Retina (tissue), 1 donor: ENCODE data around the gene NPAS3.

ENCODE experiments used
- DNase-seq: peaks from one replicate; pipeline ENCODE4 v3.0.0-alpha.2; 2016

NPAS3 gene

DNA sequence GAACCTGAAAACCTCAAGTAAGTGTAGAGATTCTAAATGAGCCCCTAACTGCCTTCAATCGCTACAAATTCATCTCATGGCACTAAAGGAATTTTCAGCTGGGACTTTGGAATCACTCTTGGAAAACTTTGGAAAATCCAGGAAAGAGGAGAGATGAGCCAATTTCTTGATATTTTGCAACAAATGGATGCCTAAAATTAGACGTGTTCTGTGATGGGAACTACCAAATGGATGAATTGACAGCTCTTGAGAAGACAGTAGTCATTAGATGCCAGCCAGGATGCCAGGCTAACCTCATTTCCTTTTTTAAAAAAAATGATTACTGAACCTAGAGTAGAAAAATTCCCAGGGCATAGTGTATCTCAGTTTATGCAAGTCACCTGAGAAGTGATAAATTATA lies 78.3 kb downstream of the NPAS3 start:
- no peak for DNase-seq

DNA sequence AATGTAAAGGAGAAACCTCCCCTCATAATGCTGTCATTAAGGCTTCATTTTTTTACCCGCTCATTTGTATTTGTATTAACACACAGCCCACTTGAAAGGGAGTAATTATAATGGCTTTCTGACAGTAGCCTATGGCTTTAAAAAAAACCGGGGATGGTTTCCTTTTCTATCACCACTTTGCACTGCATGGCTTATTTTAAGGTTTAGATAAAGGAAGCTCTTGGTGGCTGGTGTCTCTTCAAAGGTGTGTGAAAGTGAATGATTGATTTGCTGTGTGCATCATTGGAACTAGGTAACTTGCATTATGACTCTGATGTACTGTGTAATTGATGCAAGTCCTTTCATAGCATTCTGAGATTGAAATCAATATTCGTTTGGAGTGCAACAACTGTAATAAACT lies 80.7 kb downstream of the NPAS3 start:
- no peak for DNase-seq

DNA sequence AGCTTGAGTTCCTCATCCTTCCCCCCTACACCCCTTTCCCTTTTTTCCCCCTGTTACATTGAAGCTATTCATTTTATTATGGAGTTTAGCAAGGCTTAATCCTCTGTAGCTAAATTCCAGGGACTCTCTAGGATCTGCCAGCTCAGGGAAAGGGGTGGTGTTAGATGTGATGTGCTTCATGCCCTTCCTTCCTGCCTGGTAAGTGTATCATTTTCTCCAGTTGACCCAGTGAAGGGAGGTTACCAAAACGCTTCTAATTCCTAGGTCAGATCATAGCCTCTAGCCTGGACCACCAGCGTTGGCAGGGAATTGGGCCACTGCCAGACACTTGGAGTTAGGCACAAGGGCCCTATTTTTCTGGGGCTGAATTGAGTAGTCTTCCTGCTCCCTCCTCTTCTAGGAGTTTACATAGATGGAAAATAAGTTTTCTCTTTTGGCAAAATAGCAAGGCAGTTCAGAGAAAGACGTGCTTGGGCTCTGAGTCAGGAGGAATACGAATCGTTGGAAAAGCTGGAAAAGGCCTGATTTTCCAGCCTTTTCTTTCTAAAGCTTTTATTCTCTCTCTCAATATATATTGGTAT lies 88.3 kb downstream of the NPAS3 start:
- DNase-seq: no peak

DNA sequence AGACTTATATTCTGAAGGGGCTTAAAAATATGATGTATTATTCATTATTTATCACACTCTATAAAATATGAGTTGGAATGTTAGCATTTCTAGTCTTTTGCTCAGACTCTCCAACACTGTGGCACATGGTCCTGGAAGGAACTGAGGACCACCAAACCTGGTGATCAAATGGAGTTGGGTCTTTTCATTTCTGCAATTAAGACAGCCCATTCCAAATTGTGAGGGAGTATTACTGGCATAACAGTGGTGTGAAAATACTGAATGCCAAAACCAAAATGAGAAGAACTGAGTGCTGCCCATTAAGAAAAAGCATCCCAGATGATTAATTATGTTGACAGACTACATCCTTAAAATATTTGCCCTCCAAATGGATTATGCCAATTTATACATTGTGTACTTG lies 90.8 kb downstream of the NPAS3 start:
- DNase-seq: no peak

DNA sequence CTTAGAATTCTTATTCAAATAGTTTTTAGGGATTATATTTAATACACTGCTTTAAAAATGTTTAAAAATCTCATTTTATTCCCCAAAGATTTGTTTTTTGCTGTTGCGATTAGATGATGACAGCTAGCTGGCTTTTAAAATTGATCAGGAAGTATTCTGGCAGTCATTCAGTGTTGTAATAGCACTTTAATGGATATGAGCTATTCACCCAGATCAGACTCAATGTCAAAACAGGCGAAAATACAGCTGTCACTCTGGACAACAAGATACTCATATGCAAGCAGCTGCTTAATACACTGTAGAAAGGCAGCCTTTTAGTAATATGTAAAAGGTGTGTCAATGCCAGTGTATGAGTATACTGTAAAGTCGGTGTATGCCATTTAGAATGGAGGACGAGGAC lies 91.7 kb downstream of the NPAS3 start:
- no peak for DNase-seq

DNA sequence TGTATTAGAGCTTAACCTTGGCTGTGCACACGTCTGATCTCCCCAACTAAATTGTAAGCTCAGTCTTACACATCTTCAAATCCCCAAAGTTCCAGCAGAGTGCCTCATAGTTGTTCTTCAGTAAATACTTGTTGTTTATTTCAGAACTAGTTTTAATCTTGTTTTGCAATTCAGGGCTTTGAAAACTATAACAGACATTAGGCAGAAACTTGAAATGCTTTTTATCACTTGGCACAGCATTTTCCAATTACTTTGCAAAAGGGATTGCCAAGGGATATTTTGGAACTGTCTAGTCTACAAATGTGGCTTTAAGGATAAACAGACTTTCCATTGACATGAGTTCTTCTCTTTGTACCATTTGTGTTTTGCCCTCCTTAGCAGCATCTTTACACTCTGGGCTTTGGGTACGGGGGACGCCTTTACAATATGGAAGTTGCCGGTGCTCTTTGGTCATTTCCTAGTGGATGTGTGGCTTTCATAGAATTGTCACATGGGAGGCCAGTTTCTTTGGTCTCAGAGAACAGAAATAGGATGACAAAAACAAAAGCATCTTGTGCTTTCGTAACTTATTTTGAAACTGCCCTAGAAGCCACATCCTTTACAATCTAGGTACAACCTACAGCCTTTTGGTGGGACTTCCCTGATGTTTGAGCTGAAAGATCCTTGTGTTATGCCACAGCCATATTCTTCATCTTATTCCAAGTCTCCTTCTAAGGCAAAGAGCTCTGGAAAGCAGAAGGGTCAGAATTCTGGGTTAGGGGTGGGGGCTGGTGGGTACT lies 96.9 kb downstream of the NPAS3 start:
- no peak for DNase-seq

DNA sequence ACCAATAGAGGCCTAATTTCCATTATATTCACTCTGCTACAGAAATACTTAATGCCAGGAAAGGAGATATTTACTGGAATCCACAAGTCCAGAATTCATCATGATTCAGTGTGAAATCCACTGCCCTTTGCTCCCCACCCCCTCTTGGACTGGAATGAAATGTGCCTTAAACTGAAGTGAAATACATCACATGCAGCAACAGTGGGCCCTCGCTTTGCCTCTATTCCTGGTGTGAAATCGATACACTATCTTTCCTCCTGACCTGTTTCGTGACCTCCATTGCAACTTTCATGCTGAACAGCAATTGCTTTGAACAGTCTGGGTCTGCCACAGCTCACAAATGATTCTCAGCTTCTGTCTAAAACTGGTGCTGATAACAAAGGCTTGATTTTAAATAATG lies 100.6 kb downstream of the NPAS3 start:
- peak; percentile 47 for DNase-seq

DNA sequence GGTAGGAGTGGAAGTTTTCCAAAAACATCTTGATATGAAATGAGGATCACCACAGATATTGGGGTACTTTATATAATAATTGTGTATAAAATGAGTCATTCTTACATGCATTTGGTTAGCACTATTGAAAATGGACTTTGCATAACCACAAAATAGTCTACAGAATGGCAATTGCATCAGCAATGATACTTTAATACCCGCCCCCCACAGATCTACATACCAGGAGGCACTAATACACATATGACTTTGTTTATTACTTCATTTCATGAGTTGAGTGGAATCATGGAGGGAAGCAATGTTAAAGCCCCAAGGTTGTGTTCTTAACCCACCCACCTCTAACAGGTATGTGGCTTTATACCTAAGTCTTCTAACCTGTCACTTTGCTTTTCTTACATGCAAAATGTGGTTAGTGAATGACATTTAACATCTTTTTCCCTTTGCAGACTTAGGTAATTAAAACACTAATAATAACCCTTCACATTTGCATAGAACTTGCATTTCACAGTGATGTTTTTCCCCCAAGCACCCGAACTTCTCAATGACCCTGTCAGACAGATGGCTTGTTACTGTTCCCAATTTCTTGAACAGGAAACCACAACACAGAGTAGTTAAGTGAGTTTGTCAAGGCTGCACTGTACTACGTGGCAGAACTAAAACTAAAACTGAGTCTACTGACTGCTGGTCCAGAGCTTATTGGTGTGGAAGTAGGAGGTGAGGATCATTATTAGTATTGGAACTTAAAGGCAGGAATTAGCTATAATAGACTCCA lies 101.9 kb downstream of the NPAS3 start:
- DNase-seq: no peak

DNA sequence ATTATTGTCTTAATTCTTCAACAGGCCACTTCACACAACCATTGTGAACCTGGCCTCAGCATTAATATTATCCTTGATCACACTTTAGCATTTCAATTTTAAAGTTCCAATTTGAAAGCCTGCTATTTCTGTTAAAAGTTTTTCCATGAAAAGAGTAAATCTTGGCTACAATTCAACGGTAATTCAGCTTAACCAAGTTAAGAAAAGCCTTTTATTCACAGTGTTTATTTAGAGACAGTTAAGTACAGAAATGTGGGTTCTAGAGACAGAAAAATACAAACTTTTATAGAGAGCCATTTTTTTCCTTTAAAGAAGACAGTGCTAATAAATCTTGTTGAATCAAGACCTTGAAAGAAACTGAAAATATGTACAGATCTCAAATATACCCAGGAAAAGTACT lies 103.9 kb downstream of the NPAS3 start:
- DNase-seq: no peak

DNA sequence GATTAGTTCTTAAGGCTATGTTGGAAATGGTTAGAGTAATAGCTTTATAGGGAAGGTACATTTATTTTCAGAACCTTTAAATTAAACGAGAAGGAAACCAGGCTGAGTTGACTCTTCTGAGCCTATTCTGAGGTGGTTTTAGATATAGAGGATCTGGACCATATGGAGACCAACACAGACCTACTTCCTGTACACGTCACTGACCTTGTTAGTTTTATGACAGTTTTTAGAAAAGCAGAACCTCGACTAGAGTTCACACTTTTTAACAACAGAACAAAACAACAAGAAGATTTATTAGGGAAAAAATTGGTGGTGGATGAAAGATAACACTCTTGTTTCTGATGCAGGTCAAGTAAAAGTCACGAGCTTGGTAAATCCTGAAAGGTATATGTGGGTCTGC lies 107.1 kb downstream of the NPAS3 start:
- DNase-seq: no peak

DNA sequence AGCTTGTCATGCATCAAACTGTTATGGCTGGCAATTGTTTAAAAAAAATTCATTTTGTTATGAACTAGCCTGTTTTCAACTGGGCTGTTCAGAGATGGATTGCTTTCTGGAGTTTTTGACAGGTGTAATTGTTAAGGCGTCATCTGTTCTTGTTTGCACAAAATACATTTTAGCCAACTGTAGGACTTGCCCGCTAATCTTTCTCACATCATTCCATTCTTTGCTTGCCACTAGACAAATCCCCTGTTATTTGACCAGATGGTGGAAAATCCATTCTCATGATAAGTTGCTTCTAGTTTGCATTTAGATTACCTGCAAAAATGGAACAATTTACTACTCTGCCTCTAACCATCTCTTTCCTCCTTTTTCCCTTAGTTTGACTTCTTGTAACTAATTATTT lies 114.3 kb downstream of the NPAS3 start:
- DNase-seq: no peak

DNA sequence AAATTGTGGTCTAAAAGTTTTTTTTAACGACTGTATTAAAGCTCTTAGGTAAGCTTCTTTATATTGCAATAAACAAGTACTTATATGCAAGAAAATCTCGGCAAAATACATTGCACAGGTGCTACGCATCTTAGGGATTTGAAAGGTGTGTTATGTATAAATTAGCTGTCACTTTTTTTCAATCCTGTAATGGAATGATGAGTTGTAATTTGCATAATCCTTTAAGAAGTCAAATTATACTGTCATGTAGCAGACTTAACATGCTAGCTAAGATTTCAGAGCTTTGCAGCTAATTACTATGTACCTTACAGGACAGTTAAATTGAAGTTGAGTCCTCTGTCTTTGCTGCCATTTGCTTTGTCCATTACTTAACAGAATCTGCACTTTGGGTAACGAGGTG lies 117.5 kb downstream of the NPAS3 start:
- no peak for DNase-seq

DNA sequence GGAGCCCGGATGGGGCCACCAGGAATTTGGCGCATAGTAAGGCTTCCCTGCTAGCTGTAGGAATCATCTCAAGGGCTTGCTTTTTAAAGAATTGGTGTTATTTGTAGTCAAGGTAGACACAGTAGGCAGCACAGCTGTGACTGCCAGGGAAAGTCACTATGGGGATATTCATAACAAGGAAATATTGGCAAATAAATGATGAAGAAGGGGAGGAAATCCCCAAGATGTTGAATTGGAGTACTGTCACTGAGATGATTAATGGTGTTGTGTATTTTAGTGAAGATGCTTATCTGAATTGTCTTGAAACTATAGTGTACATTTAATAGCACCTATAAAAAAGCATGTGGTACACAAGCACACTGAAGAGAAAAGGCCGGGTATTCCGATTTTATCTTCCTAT lies 118.9 kb downstream of the NPAS3 start:
- DNase-seq: no peak

DNA sequence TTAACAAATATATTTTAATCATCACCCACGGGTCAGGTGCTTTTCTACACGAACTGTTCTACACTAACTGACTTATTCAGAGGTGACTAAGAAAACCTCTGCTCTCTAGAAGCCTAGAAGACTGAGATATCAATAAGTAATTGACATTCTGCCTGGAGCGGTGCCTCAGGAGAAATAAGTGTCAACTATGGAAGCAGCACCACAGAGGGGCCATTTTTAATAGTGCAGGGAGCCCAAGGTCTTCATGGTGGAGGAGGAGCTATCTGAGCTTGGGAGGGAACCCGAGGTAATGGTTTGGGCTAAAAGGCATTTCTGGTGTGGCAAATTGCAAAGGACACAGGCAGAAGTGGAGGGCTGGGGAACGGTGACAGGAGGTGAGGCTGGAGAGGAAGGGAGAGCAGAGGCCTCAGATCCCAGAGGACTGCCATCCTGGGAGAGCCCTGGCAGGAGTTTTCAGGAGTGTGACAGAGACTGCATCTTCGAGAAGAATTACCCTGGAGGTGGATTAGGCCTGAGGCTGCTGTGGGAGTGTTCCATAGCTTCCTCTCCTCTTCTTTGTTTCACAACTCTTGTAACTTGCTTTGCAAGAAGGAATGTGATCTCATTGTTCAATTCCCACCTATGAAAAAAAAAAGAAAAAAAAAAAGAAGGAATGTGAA lies 123.1 kb downstream of the NPAS3 start:
- DNase-seq: no peak

DNA sequence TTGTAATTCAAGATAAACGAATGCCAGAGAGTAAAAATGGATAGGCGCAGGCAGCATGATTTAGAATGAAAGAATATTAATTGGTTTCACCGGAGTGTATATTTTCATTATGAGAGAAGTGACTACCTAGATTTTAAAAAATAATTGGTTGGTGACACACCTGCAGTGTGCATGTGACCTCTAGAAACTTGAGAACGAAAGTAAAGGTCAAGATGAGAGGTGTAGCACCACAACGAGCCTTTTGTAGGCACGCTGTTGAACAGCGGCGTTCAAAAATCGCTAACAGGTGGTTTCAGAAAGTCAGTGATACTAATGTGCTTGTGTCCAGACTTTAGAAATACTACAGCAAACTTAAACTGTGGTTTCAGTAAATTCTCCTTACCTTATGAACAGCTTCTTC lies 123.8 kb downstream of the NPAS3 start:
- no peak for DNase-seq

DNA sequence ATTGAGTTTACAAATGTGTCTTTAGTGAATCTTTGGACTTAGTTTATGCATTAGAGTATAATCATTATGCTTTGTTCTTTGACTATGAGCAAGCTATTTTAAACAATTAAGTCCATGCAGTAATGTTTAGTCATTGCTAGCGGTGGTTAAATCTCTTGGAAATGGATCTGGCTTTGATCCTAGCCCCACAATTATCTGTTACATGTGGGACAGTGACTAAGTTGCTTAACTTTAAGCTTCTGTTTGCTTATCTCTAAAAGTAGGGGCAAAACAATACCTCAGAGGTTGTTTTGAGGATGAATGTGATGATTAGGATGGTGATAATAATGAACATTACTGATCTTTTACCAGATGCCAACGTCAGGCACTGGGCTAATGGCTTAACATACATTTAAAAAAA lies 124.2 kb downstream of the NPAS3 start:
- DNase-seq: no peak

DNA sequence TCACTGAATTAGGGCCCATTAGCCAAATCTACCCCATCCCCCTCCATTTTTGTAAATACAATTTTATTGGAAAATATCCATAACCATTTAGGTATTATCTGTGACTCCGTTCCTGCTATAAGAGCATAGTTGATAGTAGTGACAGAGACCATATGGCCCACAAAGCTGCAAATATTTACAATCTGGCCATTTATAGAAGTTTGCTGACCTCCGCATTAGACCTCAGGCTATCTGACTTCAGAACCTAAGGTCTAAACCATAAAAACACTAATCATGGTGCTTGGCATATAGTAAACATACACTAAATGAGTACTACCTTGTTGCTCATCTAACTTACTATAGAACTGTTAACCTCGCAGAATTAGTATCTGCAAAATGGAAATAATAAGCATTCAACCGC lies 124.8 kb downstream of the NPAS3 start:
- no peak for DNase-seq

DNA sequence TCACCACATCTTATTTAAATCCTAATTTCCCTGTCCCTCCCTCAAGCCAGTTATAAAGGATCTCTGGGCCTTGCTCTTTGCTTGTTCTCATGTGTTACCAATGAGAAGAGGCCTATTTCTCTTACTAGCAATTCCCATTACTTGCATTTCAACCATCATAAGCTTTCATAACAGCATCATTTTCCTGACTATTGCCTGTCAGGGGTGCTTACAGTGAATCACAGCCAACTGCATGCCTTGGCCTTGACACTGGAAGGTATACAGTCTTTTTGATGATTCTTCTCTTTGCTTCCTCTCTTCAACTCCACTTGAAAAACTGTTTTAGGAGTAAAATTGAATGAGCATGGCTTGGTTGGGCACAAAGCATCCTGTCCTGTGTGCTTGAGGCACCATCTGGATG lies 127.0 kb downstream of the NPAS3 start:
- no peak for DNase-seq

DNA sequence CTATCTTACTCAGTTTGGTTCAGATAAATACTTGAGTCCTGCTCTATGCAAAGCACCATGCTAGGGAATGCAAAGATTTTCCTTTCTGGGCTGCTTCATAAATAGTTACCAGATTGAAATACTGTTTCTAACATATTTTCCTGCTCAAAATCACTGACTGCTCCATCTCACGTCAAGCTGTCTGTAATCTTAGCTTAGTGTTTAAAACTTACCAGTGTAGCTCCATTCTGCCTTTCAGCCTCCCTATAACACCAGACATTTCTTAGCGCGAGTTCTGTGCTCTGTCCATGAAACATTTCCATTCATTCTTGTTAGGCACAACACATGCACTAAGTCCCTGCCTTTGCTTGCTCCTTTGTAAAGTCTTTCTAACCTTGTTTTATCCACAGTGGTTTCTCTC lies 129.4 kb downstream of the NPAS3 start:
- no peak for DNase-seq

DNA sequence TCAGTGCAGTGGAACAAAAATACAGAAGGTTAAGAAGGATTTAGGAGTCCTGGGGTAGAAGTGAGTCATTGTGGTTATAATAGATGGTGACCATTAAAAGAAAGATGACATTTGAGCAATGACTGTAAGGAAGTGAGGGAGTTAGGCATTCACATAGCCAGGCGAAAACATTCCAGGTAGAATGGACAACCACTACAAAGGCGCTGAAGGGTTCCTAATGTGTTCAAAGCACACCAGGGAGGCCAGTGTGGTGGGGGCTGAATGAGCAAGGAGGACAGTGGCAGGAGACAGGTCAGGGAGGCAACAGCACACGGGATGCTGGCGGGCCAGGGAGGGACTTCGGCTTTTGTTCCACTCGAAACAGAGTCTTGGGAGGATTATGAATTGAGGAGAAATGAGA lies 129.9 kb downstream of the NPAS3 start:
- DNase-seq: no peak

DNA sequence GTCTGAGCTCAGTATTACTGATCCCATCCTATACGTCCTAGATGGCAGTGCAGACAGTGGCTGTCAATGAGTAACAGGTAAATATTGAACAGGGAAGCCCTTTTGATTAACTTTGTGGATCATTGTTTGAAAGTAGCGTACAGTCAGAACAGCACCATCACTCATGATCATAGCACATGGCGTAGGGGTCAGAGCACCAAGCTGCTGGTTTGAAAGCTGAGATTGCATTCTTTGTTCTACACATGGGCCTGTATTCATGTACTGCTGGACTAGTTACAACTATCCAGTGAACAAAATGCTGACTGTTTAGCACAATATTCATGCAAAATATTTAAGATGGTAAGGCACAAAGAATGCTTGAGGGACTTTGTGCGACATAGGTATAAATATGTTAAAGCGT lies 131.8 kb downstream of the NPAS3 start:
- no peak for DNase-seq

DNA sequence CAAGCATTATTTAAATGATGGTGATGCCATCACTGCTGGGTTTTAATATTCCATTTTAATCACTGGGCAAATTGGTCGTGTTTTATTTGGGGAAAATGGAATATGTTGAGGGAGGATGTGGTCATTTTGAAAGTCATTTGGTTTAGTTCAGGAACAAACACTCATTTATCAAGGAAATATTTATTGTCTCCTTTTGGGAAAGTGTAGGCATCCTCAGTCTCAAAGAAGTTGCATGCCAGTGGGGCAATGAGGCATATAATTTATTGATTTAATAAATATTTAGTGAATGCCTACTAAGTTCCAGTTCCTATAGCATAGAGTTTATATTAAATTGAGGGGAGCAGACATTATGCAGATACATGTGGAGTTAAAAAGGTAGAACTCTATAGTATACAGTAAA lies 134.3 kb downstream of the NPAS3 start:
- no peak for DNase-seq

DNA sequence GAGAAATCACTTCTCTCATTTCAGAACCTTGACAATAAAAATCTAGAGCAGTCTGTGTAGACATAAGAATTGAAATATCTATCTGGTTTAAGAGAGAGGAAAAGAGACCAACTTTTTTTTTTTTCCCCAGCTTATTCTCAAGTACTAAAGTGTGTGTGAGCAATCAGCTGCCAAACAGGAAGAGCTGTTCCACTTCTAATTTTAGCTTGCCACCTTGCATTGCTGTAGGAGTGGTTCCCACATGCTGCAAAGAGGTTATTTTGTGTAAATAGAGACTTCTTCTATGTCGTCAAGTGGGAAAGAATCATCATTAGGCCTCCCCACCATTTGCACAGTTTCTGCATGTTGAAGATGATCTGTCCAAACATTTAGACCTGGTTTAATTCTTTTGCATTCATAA lies 142.6 kb downstream of the NPAS3 start:
- no peak for DNase-seq

DNA sequence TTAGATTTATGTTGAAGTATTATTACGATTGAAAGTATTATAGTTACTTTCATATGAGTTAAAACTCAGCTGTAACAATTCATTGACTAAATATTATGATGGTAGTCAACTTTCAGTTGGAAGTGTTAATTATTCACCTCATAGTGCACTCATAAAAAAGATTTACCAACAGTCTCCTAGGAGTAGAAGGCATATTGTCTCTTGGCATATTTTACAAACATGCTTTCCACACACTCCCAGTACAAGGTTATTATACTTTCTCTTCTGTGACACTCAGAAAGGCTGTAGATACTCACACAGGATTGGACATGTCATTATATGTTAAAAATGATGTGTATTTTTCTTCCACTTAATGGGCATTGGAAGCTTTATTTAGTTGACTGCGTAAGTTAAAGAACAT lies 147.1 kb downstream of the NPAS3 start:
- no peak for DNase-seq
